ENCODE measurements around the gene SLC46A3.
"Not testable (repeated sequence)": the region's sequence is repeated elsewhere in the genome, so short reads cannot be mapped to it uniquely, and the experiment has no call there.

Gene SLC46A3

GRCh38 chr13:28718543-28719226 lies at the start of gene SLC46A3:
TSS of gene SLC46A3 (minus strand) at chr13:28718970. CDS start at chr13:28717998, 972 bp downstream.
- peak; percentile 93 for DNase-seq

GRCh38 chr13:28763887-28764286 lies 45.1 kb upstream of the SLC46A3 start:
- no peak for DNase-seq

DNA sequence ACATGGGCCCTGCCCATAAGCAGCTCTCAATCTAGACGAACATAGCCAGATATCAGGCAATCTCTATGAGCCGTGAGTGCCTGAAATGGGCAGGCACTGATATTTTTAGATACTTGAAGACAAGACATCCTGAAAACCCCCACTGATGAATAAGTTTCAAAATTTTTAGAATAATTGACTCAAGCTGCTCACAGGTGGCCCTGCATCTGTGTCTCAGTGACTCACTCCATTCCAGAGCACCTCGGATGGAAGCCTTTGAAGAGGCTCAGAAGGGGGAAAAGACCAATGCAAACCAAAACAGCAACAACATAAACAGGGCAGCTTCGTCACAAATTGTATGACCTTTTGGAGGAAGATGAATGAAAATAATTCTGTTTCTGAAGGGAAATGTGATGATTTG lies 42.8 kb upstream of the SLC46A3 start:
- no peak for DNase-seq

- DNase-seq, result no peak
Observed at GRCh38 chr13:28755546-28755870, 36.7 kb upstream of the SLC46A3 start.

GRCh38 chr13:28754698-28755545 lies 36.2 kb upstream of the SLC46A3 start:
- no peak for DNase-seq

DNA sequence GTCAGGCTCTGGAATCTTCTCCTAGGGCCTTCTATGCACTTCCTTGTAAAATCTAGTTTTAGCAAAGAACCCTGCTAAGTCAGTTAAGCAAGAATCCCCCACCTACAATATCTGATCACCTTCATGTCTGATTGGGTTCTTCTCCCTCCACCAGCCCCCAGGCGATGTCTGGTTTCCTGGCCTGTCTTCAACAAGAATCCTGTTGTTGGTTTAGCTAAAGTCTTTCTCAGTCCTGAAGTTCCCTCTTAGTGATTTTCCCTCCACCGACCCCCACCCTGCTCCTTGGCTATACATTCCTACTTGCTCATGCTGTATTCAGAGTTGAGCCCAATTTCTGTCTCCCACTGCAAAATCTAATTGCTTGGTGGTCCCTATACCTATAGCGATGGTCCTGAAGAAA lies 35.2 kb upstream of the SLC46A3 start:
- no peak for DNase-seq

DNA sequence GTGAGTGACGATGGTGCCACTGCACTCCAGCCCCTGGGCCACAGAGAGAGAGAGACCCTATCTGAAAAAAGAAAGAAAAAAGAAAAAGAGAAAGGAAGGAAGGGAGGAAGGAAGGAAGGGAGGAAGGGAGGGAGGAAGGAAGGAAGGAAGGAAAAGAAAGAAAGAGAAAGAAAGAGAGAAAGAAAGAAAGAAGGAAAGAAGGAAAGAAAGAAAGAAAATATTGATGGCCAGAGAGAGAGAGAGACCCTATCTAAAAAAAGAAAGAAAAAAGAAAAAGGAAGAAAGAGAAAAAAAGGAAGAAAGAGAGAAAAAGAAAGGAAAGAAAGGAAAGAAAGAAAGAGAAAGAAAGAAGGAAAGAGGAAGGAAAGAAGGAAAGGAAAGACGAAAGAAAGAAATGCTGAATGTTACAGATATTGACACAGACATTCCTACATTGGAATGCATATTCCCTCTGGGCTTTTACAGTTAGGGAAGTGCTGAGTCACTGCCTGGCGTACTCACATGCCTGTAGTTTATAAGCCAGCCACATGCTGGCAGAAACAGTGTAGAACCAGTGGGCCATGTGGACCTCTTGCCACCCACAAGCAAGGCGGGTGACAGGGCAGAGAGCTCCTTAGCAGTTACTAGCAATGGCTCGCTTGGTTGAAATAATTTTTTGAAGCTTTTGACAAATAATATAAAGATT lies 34.6 kb upstream of the SLC46A3 start:
- DNase-seq, result no peak

DNA sequence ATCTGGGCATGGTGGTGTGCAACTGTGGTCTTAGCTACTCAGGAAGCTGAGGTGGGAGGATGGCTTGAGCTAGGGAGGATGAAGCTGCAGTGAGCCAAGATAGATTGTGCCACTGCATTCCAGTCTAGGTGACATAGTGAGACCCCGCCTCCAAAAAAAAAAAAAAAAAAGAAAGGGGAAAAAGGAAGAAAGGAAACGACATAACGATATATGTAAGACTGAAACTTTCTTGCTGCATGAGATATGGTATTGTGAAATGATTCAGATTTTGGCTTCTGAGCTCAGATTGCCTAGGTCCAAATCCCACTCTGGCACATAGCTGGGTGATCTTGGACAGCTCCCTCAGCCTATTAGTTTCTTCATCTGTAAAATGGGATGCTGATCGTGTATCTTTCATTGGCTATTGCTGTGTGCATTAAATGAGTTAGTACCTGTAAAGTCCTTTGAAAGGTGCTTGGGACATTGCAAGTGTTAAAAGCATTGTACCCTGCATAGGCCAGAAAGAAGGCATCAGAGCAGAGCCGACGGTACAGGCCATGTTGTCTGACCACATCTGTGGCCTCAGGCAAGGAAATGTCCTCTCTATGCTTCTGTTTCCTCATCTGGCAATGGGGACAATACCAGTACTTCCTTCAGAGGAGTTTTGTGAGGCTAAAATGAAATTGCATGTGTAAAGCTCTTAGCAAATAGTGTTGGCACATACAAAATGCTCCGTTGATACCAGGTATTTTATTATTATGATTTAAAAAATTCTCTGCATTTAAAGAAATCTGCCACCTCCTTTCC lies 32.6 kb upstream of the SLC46A3 start:
- no peak for DNase-seq

GRCh38 chr13:28750187-28751045 lies 31.6 kb upstream of the SLC46A3 start:
- peak; percentile 5 for DNase-seq

DNA sequence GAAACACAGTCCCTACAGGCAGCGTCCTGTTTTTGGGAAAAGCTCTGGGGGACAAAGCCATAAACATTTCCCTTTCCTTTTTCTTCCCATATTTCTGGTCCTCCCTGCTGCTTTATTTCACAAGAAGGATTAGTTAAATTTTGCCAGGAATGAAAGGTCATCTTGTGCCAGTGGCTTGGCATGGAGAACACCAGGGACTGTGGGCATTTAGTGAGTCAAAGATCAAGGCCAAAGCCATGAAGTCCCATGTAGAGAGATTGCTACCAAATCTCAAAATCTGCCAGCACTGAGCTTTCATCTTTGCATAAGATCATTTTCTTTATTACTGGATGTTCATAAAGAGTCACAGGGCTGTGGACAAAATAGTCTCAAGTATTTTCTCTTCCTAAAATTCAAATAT lies 29.1 kb upstream of the SLC46A3 start:
- no peak for DNase-seq

GRCh38 chr13:28746287-28746612 lies 27.5 kb upstream of the SLC46A3 start:
- no peak for DNase-seq

DNA sequence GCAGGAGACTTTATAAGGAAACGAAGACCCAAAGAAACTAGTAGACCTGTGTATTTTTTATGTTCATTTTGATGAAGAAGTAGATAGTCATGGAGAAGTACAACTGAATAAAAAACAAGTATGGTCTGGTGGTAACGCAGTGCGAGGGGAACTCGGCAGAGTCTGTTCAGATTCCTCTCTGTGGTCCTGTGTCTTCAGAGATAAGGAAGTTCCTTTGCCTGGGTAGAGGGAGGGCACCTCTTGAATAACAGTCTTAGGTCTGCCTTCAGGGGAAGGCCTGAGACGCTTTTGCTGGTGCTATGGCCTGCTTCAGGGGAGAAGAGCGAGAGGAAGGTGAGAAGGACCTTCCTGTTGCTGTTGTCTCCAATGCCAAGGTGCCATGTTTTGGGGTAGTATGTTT lies 25.9 kb upstream of the SLC46A3 start:
- no peak for DNase-seq

DNA sequence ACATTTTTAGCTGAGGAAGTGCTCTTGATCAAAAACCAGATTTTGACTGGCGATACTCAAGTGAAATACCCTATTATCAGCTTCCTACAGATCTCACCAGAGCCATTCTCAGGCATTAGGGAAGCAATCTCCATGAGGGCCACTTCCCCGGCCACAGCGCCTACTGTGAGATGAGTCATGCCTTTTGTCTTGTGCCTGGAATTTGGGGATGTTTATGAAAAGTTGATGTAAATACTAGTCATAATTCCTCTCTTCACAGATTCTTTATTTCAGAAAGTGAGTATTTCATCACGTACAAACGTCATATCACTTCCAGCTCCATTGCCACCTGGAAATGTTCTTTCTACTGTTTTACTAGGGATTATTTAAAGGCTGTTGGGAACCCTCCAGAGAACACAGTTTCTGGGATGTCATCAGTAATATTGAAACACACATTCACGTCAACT lies 25.3 kb upstream of the SLC46A3 start:
- no peak for DNase-seq

GRCh38 chr13:28743499-28744083 lies 24.8 kb upstream of the SLC46A3 start:
- DNase-seq, result no peak

DNA sequence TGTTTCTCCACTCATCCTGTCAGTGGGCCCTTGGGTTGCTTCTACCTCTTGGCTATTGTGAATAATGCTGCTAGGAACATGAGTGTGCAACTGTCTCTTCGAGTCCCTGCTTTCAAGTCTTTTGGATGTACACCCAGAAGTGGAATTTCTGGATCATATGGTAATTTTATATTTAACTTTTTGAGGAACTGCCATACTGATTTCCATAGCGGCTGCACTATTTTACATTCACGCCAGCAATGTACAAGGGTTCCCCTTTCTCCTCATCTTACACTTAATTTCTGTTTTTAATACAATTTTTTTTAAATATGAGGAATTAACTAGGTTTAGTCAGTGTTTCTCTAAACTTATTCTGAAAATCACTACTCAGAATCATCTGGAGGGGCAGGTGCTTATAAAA lies 24.2 kb upstream of the SLC46A3 start:
- DNase-seq, result no peak

GRCh38 chr13:28742445-28742844 lies 23.7 kb upstream of the SLC46A3 start:
- DNase-seq, result not testable (repeated sequence)

DNA sequence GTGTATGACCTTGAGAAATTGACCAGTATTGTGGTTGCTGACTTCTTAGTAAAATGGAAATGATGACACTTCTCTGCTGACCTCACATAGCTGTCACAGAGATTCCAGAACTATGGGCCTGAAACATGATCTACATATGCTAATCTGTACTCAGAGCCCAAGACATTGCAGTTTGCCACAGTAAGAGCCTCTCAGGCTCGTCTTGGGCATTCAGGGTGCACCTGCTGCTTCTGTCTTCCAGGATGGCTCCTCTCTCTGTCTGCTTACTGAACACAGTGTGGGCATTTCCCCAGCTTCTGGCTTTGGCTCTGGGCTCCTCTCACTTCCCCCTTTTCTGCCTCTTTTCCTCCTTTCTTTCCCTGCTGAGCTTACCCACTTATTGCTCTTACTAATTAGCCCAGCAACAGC lies 22.3 kb upstream of the SLC46A3 start:
- DNase-seq, result no peak

DNA sequence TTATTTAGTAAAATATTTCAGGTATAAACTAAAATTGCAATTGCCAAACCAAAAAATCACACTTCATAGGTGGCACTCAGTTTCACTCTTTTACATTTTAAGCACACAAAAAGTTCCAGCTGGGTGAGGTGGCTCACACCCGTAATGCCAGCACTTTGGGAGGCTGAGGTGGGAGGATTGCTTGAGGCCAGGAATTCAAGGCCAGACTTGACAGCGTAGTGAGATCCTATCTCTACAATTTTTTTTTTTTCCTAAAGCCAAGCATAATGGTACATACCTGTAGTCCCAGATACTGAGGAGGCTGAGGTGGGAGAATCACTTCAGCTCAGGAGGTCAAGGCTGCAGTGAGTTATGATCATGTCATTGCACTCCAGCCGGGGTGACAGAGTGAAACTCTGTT lies 20.6 kb upstream of the SLC46A3 start:
- DNase-seq, result no peak

- DNase-seq, result no peak
Observed at GRCh38 chr13:28735481-28736029, 16.8 kb upstream of the SLC46A3 start.

- no peak for DNase-seq
Observed at GRCh38 chr13:28734906-28735305, 16.1 kb upstream of the SLC46A3 start.

GRCh38 chr13:28730762-28731161 lies 12.0 kb upstream of the SLC46A3 start:
- no peak for DNase-seq
